RWPE2 (cell line): Measurements from ENCODE around the gene TTLL3.

Experiments used
- ATAC-seq: fragments of 200-7000 bp; cut with Tn5 transposase; 3 replicates; pipeline ENCODE4 v1.9.1; 2021; ENCODE audit warnings: low read depth
- DNase-seq: peaks from one replicate; pipeline ENCODE4 v3.0.0-alpha.2; 2020; ENCODE audit warnings: low spot score
- H3K27ac ChIP-seq: fragments of 450-650 bp; 2 replicates; pipeline ENCODE4 v1.5.1; 2017; ENCODE audit warnings: mild to moderate bottlenecking; ENCODE audit not compliant: poor library complexity, severe bottlenecking
- H3K27me3 ChIP-seq: fragments of 250-450 bp; sonication (Bioruptor Pico); 2 replicates; pipeline ENCODE4 v1.5.1; 2021; ENCODE audit warnings: mild to moderate bottlenecking, moderate library complexity; ENCODE audit not compliant: insufficient read depth, poor library complexity, severe bottlenecking
- H3K36me3 ChIP-seq: fragments of 250-450 bp; sonication (Bioruptor Pico); 2 replicates; pipeline ENCODE4 v1.5.1; 2020; ENCODE audit warnings: low read depth, mild to moderate bottlenecking, moderate library complexity
- H3K4me1 ChIP-seq: fragments of 250-450 bp; sonication (Bioruptor Pico); 2 replicates; pipeline ENCODE4 v1.5.1; 2021; ENCODE audit warnings: mild to moderate bottlenecking, moderate library complexity; ENCODE audit not compliant: insufficient read depth, poor library complexity, severe bottlenecking
- H3K4me3 ChIP-seq: fragments of 250-450 bp; sonication (Bioruptor Pico); 2 replicates; pipeline ENCODE4 v1.5.1; 2021; ENCODE audit warnings: mild to moderate bottlenecking, moderate library complexity; ENCODE audit not compliant: severe bottlenecking
- H3K9me3 ChIP-seq: fragments of 250-450 bp; sonication (Bioruptor Pico); 2 replicates; pipeline ENCODE4 v1.5.1; 2021; ENCODE audit warnings: mild to moderate bottlenecking, moderate library complexity; ENCODE audit not compliant: severe bottlenecking
- TF ChIP-seq, protein P1 (sequence below): fragments of 450-650 bp; IDR thresholded peaks from one replicate; pipeline ENCODE4 v1.5.1; 2017; ENCODE audit warnings: mild to moderate bottlenecking, moderate library complexity; ENCODE audit not compliant: poor library complexity, severe bottlenecking

TTLL3 gene

DNA sequence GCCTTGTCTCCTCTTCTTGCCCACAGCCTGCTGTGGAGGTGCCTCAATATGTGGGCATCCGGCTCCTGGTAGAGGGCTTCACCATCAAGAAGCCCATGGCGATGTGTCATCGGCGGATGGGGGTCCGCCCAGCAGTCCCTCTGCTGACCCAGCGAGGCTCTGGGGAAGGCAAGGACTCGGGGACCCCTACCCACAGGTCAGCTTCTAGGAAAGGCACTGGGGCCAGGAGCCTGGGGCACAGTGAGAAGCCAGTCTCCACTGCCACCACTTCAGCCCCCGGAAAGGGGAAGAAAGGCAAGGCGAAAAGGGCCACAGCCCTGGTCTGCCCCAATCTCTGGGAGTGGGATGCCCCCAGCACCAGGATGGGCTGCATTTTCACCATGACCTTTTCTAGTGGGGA is 23.0 kb downstream of the TTLL3 start:
- H3K27me3 ChIP-seq: no peaks in the 10 kb centered on the region
- peaks cover 5% of the 10 kb centered on the region for H3K36me3 ChIP-seq
- H3K4me1 ChIP-seq: no peaks in the 10 kb centered on the region

DNA sequence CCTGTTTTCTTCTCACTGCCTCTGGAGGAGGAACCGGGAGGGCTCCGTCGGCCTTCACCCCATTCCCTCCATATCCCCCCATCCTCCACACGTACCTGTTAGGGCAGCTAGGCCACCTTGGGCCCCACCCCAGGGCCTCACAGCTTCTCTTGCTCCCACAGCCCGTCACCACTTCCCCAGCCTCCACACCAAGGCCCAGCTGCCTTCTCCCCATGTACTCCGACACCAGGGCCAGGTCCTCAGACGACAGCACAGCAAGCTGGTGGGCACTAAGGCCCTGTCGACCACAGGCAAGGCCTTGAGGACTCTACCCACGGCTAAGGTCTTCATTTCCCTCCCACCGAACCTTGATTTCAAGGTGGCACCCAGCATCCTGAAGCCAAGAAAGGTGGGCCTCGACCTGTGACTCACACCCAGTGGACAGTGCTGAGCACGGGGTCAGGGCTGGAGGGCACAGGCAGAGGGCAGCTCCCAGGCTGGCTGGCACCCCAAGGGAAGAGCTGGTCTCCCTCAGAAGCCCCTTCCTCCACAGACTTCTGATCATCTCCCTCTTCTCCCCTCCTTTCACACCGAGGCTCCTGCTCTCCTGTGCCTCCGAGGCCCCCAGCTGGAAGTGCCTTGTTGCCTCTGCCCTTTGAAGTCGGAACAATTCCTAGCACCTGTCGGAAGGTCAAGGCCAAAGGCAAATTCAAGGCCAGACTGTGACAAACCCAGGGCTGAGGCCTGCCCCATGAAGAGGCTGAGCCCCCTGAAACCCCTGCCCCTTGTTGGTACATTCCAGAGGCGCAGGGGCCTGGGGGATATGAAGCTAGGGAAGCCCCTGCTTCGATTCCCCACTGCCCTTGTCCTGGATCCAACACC is 24.7 kb downstream of the TTLL3 start:
- Histone ChIP-seq H3K27ac (no peak overlapping the region), H3K4me1 (no peaks in the 10 kb centered on the region), H3K27me3 (no peaks in the 10 kb centered on the region), H3K36me3 (peaks cover 1% of the 10 kb centered on the region), H3K4me3 (no peak overlapping the region), H3K9me3 (no peaks in the 10 kb centered on the region)
- no peak for ATAC-seq
- no peak for DNase-seq
- TF ChIP-seq, protein P1, sequence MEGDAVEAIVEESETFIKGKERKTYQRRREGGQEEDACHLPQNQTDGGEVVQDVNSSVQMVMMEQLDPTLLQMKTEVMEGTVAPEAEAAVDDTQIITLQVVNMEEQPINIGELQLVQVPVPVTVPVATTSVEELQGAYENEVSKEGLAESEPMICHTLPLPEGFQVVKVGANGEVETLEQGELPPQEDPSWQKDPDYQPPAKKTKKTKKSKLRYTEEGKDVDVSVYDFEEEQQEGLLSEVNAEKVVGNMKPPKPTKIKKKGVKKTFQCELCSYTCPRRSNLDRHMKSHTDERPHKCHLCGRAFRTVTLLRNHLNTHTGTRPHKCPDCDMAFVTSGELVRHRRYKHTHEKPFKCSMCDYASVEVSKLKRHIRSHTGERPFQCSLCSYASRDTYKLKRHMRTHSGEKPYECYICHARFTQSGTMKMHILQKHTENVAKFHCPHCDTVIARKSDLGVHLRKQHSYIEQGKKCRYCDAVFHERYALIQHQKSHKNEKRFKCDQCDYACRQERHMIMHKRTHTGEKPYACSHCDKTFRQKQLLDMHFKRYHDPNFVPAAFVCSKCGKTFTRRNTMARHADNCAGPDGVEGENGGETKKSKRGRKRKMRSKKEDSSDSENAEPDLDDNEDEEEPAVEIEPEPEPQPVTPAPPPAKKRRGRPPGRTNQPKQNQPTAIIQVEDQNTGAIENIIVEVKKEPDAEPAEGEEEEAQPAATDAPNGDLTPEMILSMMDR: no peak

More for the DNA sequence above, 23.0 kb downstream of the TTLL3 start:
- ATAC-seq (no peak), DNase-seq (no peak)
- no peak overlapping the region for H3K27ac ChIP-seq
- no peak overlapping the region for H3K4me3 ChIP-seq
- TF ChIP-seq, protein P1: no peak
- no peaks in the 10 kb centered on the region for H3K9me3 ChIP-seq

DNA sequence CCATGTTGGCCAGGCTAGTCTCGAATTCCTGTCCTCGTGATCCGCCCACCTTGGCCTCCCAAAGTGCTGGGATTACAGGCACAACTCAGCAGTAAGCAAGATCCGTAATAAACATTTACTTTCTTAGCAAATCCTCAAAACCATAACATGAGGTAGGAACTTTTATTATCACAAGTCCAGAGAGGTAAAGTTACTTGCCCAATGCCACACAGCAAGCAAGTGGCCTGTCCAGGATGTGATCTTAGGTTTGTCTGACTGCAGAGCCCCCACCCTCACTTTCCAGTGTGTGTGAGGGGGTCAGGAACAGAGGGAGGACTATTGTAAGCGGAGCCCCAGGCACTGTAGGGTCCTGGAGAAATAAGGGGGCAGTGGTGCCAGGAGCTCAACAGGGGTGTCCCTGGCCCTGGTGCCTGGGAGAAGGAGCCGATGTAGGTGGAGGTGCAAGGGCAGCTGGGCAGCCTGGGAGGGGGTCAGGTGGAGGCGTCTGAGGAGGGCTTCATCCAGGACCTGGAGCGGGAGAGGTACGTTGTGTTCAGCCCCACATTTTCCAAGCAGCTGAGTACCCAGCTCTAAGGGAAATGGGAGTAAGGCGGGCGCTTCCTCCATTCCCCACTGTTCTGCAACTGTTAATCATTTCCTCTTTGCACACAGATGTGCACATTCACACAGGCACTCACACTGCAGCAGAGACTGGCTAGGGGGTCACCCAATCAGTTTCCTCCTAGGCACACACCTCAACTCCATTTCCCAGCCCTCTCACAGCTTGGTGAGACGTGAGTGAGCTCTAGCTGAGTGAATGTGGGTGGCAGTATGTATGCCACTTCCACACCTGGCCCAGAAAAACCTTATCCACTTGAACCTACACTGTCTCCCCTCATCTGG is 27.9 kb downstream of the TTLL3 start:
- Histone ChIP-seq H3K4me1 (peaks cover 3% of the 10 kb centered on the region), H3K36me3 (peaks cover 30% of the 10 kb centered on the region), H3K9me3 (no peaks in the 10 kb centered on the region), H3K27ac (no peak overlapping the region), H3K27me3 (no peaks in the 10 kb centered on the region), H3K4me3 (no peak overlapping the region)
- TF ChIP-seq, protein P1: no peak
- ATAC-seq (no peak), DNase-seq (no peak)

DNA sequence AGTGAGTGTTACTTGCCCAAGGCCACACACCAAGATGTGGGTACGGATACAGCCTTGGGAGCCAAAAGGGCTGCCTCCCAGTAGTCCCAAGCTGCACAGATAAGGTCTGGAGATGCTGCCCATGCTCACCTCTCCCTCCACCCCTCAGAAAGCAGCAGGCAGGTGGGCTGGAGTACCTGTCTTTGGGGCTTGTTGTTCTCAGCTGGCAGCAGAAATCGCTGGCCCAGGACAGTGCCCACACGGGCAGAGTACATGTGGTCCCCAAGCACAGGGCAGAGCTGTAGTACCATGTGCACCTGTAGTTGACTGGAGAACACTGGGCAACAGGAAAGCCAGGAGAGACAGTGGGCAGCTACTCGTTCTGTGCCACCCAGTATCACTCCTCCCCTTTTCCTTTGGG is 28.8 kb downstream of the TTLL3 start:
- H3K27ac ChIP-seq: no peak overlapping the region
- TF ChIP-seq, protein P1: no peak

More for the DNA sequence above, 28.8 kb downstream of the TTLL3 start:
- Histone ChIP-seq H3K4me3 (no peak overlapping the region), H3K36me3 (peaks cover 30% of the 10 kb centered on the region), H3K4me1 (peaks cover 4% of the 10 kb centered on the region), H3K9me3 (no peaks in the 10 kb centered on the region), H3K27me3 (no peaks in the 10 kb centered on the region)
- DNase-seq (no peak), ATAC-seq (no peak)
